Ishikawa (cell line): ENCODE measurements around the gene TMEM225B.

Experiments used
- CEBPB ChIP-seq: IDR thresholded peaks from 2 replicates; pipeline ENCODE4 v1.6.1; 2012
- CREB1 ChIP-seq: IDR thresholded peaks from 2 replicates; pipeline ENCODE4 v1.6.1; 2012; ENCODE audit warnings: low read depth
- EGR1 ChIP-seq: IDR thresholded peaks from 2 replicates; pipeline ENCODE4 v1.6.1; 2012
- EP300 ChIP-seq: IDR thresholded peaks from 2 replicates; pipeline ENCODE4 v1.6.1; 2012; ENCODE audit warnings: borderline replicate concordance
- FOXM1 ChIP-seq: IDR thresholded peaks from 2 replicates; pipeline ENCODE4 v1.6.1; 2012; ENCODE audit warnings: low read depth, borderline replicate concordance
- MAX ChIP-seq: IDR thresholded peaks from 2 replicates; pipeline ENCODE4 v1.6.1; 2012
- NFIC ChIP-seq: IDR thresholded peaks from 2 replicates; pipeline ENCODE4 v1.6.1; 2012
- RAD21 ChIP-seq: IDR thresholded peaks from 2 replicates; pipeline ENCODE4 v1.6.1; 2012; ENCODE audit warnings: low read depth
- REST ChIP-seq: IDR thresholded peaks from 2 replicates; pipeline ENCODE4 v1.6.1; 2012; ENCODE audit warnings: low read depth, mild to moderate bottlenecking
- TAF1 ChIP-seq: IDR thresholded peaks from 2 replicates; pipeline ENCODE4 v1.6.1; 2012; ENCODE audit warnings: low read depth, mild to moderate bottlenecking
- TCF12 ChIP-seq: IDR thresholded peaks from 2 replicates; pipeline ENCODE4 v1.6.1; 2012; ENCODE audit warnings: low read depth
- TEAD4 ChIP-seq: IDR thresholded peaks from 2 replicates; pipeline ENCODE4 v1.6.1; 2012
- USF1 ChIP-seq: IDR thresholded peaks from 2 replicates; pipeline ENCODE4 v1.6.1; 2012
- YY1 ChIP-seq: IDR thresholded peaks from 2 replicates; pipeline ENCODE4 v1.6.1; 2012; ENCODE audit warnings: low read depth
- ZBTB7A ChIP-seq: IDR thresholded peaks from 2 replicates; pipeline ENCODE4 v1.6.1; 2012; ENCODE audit warnings: low read depth

The TMEM225B gene

GRCh38 chr7:99594948-99595745 lies 2.9 kb upstream of the TMEM225B start:
- TF ChIP-seq EP300 (no peak), EGR1 (no peak), CREB1 (no peak), USF1 (no peak), TCF12 (no peak)

GRCh38 chr7:99596408-99596955 lies 1.6 kb upstream of the TMEM225B start:
- TF ChIP-seq REST (no peak), FOXM1 (no peak), MAX (no peak), EP300 (no peak), CEBPB (no peak), CREB1 (no peak), NFIC (no peak), TAF1 (no peak), USF1 (no peak), TEAD4 (no peak), ZBTB7A (no peak), EGR1 (no peak), RAD21 (no peak), TCF12 (no peak), YY1 (no peak)

- TF ChIP-seq CEBPB (no peak), MAX (no peak), REST (no peak), TEAD4 (no peak)
Measured at GRCh38 chr7:99599836-99600235, 1.8 kb downstream of the TMEM225B start.

- no peak for TF ChIP-seq EP300
- no peak for TF ChIP-seq CEBPB
- TF ChIP-seq RAD21: no peak
- no peak for TF ChIP-seq MAX
- TF ChIP-seq YY1: no peak
- no peak for TF ChIP-seq NFIC
- TF ChIP-seq CREB1: no peak
- no peak for TF ChIP-seq TCF12
- TF ChIP-seq TEAD4: no peak
- TF ChIP-seq ZBTB7A: no peak
- TF ChIP-seq TAF1: no peak
- TF ChIP-seq USF1: no peak
- TF ChIP-seq REST: no peak
- no peak for TF ChIP-seq EGR1
Measured at GRCh38 chr7:99601656-99602310, 3.7 kb downstream of the TMEM225B start.
